HG03575 (cell line): Measurements from ENCODE around the gene TMEM250.

ENCODE experiments used
- ATAC-seq: cut with Tn5 transposase; IDR thresholded peaks from one replicate; pipeline ENCODE4 v1.9.1; 2021; ENCODE audit not compliant: unreplicated experiment, insufficient number of reproducible peaks, low FRiP score; ENCODE audit errors: extremely low read depth

The TMEM250 gene

GRCh38 chr9:136148766-136149165 is 30.1 kb upstream of the TMEM250 start:
- no peak for ATAC-seq

DNA sequence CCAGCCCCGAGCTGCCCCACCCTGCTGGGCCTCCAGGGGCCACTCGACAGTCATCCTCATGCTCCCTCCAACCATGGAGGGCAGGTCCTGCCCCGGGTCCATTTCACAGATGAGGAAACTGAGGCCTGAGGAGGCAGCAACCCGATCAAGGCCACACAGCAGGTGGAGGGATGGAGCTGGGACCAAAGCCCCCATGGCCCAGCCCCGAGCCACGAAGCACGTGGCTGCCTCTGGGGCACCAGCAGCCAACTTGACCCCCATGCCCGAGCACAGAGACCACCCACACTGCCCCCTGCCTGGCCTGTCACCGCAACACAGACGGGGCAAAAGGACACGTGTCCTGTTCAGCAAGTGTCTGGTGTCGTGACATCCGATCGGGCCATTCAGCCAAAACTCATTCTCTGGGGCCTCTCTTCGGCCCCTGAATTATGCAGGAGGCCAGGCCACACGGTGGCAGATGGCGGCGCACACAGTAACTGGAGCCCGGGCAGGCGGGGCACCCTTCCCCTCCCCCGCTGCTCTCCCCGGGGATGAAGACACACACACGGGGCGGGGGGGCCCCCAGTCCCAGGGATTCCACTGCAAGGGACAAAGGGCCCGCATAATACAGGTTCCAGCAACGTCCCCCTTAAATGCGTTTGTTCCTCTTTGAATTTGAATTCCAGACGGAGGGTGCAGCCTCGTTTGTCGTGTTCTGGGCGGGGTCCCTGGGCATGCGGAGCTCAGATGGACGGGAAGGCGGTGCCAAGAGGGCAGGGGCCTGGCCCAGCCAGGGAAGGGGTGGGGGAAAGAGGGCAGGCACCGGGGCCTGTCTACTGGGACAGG is 29.4 kb upstream of the TMEM250 start:
- no peak for ATAC-seq

GRCh38 chr9:136147038-136147889 is 28.6 kb upstream of the TMEM250 start:
- no peak for ATAC-seq

GRCh38 chr9:136146126-136147037 is 27.7 kb upstream of the TMEM250 start:
- no peak for ATAC-seq

- ATAC-seq, result no peak
These were observed 26.9 kb upstream of the TMEM250 start for GRCh38 chr9:136145580-136145979.

GRCh38 chr9:136144450-136144849 is 25.8 kb upstream of the TMEM250 start:
- no peak for ATAC-seq

- no peak for ATAC-seq
These were observed 24.7 kb upstream of the TMEM250 start for GRCh38 chr9:136143215-136144001.

DNA sequence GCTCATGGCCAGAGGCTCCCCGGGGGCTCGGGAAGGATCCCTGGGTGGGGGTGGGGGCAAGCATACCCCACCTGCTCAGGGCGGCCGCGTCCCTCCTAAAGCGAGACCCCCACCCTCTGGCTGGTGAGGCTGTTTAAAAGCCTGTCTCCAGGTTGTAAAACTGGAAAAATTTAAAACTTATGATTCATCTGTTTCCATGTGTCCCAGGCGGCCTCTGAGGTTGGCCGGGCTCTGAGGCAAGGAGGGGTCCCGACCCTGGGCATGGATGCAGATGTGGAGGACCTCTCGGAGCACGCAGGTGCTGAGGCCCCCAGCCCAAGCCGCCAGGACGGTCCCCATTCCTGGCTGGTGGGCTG is 24.2 kb upstream of the TMEM250 start:
- no peak for ATAC-seq

- ATAC-seq, result no peak
These were observed 23.7 kb upstream of the TMEM250 start for GRCh38 chr9:136142414-136142796.

GRCh38 chr9:136141682-136142413 is 23.2 kb upstream of the TMEM250 start:
- ATAC-seq, result no peak

- no peak for ATAC-seq
These were observed 22.3 kb upstream of the TMEM250 start for GRCh38 chr9:136140966-136141365.

DNA sequence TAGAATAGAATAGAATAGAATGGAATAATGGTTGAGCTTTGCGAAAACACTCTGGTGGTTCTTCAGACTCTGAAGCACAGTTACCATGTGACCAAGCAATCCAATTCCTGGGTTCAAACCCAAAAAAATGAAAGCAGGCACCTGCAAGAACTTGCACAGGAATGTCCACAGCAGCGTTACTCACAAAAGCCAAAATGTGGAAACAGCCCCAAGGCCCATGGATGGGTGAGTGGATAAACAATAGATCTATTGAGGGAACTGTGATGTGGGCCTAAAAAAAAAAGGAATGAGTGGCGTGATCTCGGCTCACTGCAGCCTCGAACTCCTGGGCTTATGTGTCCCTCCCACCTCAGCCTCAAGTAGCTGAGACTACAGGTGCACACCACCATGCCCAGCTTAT is 21.4 kb upstream of the TMEM250 start:
- ATAC-seq, result no peak

DNA sequence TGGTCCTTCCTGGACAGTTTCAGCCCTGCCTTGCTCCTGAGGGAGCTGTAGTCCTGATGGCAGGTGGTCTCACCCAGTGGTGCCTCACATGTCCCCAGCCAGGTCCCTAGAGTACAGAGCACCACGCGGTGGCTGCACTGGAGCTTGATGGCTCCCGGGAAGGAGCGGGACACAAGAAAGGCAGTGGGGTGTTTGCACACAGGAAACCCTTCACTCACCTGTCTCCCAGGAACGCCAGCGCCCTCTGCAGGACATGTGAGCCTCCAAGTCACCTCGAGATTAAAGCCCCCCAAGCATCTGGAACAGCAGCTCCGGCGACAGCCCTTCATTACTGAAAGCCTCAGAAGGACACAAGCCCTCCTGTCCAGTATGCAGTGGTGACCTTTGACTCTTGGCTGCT is 19.9 kb upstream of the TMEM250 start:
- ATAC-seq, result no peak

DNA sequence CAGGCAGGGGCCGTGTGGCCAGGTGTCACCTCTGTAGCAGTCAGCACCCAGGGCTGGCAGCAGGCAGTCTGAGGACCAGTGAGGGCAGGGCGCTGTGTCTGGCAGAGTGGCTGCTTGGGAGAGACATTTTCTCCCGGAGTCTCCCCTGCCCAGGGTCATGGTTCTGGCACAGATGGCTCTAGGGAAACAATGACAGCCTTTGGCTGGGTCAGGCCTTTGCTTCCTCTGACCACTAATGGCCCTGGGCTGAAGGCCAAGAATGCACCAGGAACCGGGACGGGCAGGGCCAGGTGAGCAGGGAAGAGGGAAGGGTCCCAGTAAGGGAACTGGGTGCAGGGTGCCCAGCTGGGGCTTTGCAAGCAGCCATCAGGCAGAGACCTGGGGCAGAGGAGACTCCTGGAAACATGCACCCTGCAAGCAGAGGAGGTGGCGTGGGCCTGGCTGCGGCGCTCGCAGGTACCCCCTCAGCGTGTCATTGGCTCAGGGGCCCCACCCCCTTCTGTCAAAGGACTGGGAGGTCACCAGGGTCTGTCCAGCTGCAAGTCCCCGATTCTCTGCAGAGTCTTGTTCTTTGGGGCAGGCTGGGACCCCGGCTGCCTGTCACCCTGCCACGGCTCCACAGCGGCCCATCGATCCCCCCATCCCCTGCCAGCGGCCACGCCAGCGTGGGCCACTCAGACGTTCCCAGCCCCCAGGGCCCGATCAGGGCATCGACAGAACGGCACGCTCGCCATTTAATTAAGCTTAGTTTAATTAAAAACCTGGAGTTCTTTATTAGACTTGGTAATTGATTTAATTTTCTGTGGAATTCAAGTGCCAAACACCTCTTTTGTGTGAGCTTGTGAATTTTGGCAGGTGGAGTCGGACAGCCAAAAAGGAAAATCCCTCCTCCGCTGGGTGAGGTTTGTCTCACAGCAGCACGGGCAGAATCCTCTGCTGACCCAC is 18.9 kb upstream of the TMEM250 start:
- ATAC-seq, result no peak

- no peak for ATAC-seq
These were observed 17.7 kb upstream of the TMEM250 start for GRCh38 chr9:136136127-136136925.
